ENCODE data around the gene SNX3.
"Not testable (repeated sequence)": the region's sequence is repeated elsewhere in the genome, so short reads cannot be mapped to it uniquely, and the experiment has no call there.

Gene SNX3

GRCh38 chr6:108260126-108260808 is 573 bp downstream of the SNX3 start:
- no peak for DNase-seq (ENCODE audit: low read depth)

GRCh38 chr6:108254433-108255410 is 6.1 kb downstream of the SNX3 start:
- DNase-seq (ENCODE audit: low read depth) = no peak

GRCh38 chr6:108253241-108253640 is 7.6 kb downstream of the SNX3 start:
- no peak for DNase-seq (ENCODE audit: low read depth)

GRCh38 chr6:108252055-108252454 is 8.8 kb downstream of the SNX3 start:
- no peak for DNase-seq (ENCODE audit: low read depth)

- no peak for DNase-seq (ENCODE audit: low read depth)
Observed at GRCh38 chr6:108251252-108251651, 9.6 kb downstream of the SNX3 start.

- no peak for DNase-seq (ENCODE audit: low read depth)
Observed at GRCh38 chr6:108250240-108250866, 10.5 kb downstream of the SNX3 start.

GRCh38 chr6:108247965-108248536 is 12.8 kb downstream of the SNX3 start:
- DNase-seq (ENCODE audit: low read depth) = no peak

- not testable (repeated sequence) for DNase-seq (ENCODE audit: low read depth)
Observed at GRCh38 chr6:108245095-108245494, 15.7 kb downstream of the SNX3 start.

- no peak for DNase-seq (ENCODE audit: low read depth)
Observed at GRCh38 chr6:108243836-108244235, 17.0 kb downstream of the SNX3 start.

- DNase-seq (ENCODE audit: low read depth) = no peak
Observed at GRCh38 chr6:108242721-108243120, 18.1 kb downstream of the SNX3 start.

- no peak for DNase-seq (ENCODE audit: low read depth)
Observed at GRCh38 chr6:108242259-108242658, 18.6 kb downstream of the SNX3 start.

- no peak for DNase-seq (ENCODE audit: low read depth)
Observed at GRCh38 chr6:108238322-108238721, 22.5 kb downstream of the SNX3 start.

- no peak for DNase-seq (ENCODE audit: low read depth)
Observed at GRCh38 chr6:108236791-108237190, 24.0 kb downstream of the SNX3 start.

- no peak for DNase-seq (ENCODE audit: low read depth)
Observed at GRCh38 chr6:108235127-108235526, 25.7 kb downstream of the SNX3 start.

- DNase-seq (ENCODE audit: low read depth) = no peak
Observed at GRCh38 chr6:108228416-108228815, 32.4 kb downstream of the SNX3 start.

GRCh38 chr6:108227290-108227689 is 33.5 kb downstream of the SNX3 start:
- no peak for DNase-seq (ENCODE audit: low read depth)

- DNase-seq (ENCODE audit: low read depth) = no peak
Observed at GRCh38 chr6:108222504-108222903, 38.3 kb downstream of the SNX3 start.

GRCh38 chr6:108222064-108222463 is 38.8 kb downstream of the SNX3 start:
- no peak for DNase-seq (ENCODE audit: low read depth)

- DNase-seq (ENCODE audit: low read depth) = no peak
Observed at GRCh38 chr6:108211671-108212070, 49.2 kb downstream of the SNX3 start.

GRCh38 chr6:108210556-108210955 is 50.3 kb downstream of the SNX3 start:
- DNase-seq (ENCODE audit: low read depth) = no peak

GRCh38 chr6:108209738-108210137 is 51.1 kb downstream of the SNX3 start:
- DNase-seq (ENCODE audit: low read depth) = no peak

- no peak for DNase-seq (ENCODE audit: low read depth)
Observed at GRCh38 chr6:108207013-108207412, 53.8 kb downstream of the SNX3 start.

Data from activated gamma-delta T cell treated with anti-CD3 and anti-CD28 coated beads, Interleukin-2, amount 50 U/mL, for 16 hours (primary cell).